ENCODE results near the gene DUSP7. TPM values are rescaled to one million over a fixed set of nuclear protein-coding genes. Genes with fewer than 3 reads are reported as not detected.

The DUSP7 gene
- total RNA-seq, 1 donor from 2014 or later = 2.4 TPM

DNA sequence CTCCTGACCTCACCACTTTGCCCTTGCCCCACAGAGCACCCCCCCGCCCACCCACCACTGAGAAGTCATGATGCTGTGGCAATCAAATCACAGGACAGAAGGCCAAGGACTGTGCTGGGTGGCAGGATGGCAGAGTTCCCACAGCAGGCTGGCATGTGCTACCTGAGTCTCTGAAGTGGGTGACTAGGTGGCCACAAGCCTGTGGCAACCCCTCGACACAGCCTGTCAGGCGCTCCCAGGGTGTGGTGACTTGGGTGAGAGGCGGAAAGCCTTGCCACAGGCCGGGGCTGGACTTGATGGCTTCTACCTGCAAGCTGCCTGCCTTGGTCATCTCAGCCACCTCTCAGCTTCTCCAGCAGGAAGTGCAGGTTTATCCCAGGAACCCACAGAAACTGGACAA lies 15.6 kb upstream of the DUSP7 start:
- Histone ChIP-seq H3K4me3 (no peak overlapping the region), H3K27ac (no peak overlapping the region), H3K9me3 (ENCODE audit: low read depth) (no peaks in the 10 kb centered on the region), H4K20me1 (ENCODE audit: low read depth) (no peaks in the 10 kb centered on the region), H2AFZ (replicated peaks) (no peak overlapping the region), H3K36me3 (no peaks in the 10 kb centered on the region), H3K4me2 (no peak overlapping the region), H3K4me1 (peaks cover 12% of the 10 kb centered on the region), H3K9ac (peak overlapping the region; percentile 27), H3F3A (ENCODE audit: low read depth) (no peaks in the 10 kb centered on the region), H3K79me2 (ENCODE audit: low read depth) (no peaks in the 10 kb centered on the region), H3K27me3 (no peaks in the 10 kb centered on the region)
- H3K27me3 Mint-ChIP-seq (ENCODE audit: insufficient read depth, low read depth) = peaks cover 7% of the 10 kb centered on the region
- no peak overlapping the region for H3K4me3 Mint-ChIP-seq
- no peak for DNase-seq (ENCODE audit: low spot score)
- H3K9me3 Mint-ChIP-seq = no peaks in the 10 kb centered on the region
- H3K27ac Mint-ChIP-seq = no peak overlapping the region
- TF ChIP-seq, protein P1, sequence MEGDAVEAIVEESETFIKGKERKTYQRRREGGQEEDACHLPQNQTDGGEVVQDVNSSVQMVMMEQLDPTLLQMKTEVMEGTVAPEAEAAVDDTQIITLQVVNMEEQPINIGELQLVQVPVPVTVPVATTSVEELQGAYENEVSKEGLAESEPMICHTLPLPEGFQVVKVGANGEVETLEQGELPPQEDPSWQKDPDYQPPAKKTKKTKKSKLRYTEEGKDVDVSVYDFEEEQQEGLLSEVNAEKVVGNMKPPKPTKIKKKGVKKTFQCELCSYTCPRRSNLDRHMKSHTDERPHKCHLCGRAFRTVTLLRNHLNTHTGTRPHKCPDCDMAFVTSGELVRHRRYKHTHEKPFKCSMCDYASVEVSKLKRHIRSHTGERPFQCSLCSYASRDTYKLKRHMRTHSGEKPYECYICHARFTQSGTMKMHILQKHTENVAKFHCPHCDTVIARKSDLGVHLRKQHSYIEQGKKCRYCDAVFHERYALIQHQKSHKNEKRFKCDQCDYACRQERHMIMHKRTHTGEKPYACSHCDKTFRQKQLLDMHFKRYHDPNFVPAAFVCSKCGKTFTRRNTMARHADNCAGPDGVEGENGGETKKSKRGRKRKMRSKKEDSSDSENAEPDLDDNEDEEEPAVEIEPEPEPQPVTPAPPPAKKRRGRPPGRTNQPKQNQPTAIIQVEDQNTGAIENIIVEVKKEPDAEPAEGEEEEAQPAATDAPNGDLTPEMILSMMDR (IDR thresholded peaks at IDR 0.05) = no peak
- TF ChIP-seq EZH2 (IDR thresholded peaks at IDR 0.05) (no peak), EZH2phosphoT487 (IDR thresholded peaks at IDR 0.05) (no peak)
- no peaks in the 10 kb centered on the region for H3K36me3 Mint-ChIP-seq
- H3K4me1 Mint-ChIP-seq = peaks cover 3% of the 10 kb centered on the region

DNA sequence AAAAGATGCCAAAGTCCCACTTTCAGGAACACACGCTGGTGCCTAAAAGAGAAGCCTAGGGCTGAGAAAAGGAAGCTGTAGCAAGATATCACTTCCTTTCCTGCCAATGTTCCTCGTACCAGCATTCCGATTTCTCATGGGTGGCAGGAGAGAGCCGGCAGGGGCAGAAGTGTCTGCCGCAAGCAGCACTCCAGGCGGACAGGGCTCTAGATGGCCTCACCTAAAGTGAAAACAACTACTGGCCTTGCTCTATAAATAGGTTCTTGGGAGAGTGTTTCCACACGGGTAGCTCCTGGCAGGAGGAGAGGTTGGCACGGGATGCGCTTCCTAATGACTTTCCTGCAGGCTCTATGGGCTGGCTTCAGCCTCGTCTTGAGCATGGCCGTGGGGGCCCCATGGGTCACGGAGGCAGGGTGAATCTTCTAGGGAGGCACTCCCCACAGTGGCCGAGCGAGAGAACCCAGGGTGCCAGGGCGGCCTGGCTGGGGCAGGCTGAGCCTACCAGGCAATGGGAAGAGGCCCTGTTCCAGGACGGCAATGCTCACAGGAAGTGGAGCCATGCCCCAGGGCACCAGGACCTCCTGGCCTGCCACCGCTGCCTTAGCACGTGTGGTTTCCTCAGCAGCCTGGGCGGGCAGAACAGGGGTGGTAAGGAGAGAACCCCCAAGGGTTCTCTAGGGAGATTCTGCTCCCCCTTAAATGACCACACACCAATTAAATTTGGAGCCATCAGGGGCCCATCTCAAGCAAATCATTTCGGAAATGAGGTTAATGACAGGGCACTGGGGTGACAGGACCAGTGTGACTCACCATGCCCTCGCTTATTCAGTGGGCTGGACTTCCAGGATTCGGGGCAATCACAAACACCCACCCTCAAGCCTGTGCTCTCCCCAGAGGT lies 14.6 kb upstream of the DUSP7 start:
- peaks cover 12% of the 10 kb centered on the region for H3K4me1 ChIP-seq
- H3K27ac ChIP-seq = no peak overlapping the region
- no peak overlapping the region for H2AFZ ChIP-seq (replicated peaks)
- no peaks in the 10 kb centered on the region for H3F3A ChIP-seq (ENCODE audit: low read depth)
- H3K36me3 ChIP-seq = no peaks in the 10 kb centered on the region
- H3K27me3 ChIP-seq = no peaks in the 10 kb centered on the region
- no peaks in the 10 kb centered on the region for H3K36me3 Mint-ChIP-seq
- TF ChIP-seq EZH2phosphoT487 (IDR thresholded peaks at IDR 0.05) = no peak
- TF ChIP-seq, protein P1 (IDR thresholded peaks at IDR 0.05) = no peak
- TF ChIP-seq EZH2 (IDR thresholded peaks at IDR 0.05) = no peak
- H3K9me3 Mint-ChIP-seq = no peaks in the 10 kb centered on the region
- no peak overlapping the region for H3K4me2 ChIP-seq
- H3K4me3 ChIP-seq = no peak overlapping the region
- H3K4me3 Mint-ChIP-seq = no peak overlapping the region
- H3K9ac ChIP-seq = no peak overlapping the region
- H3K9me3 ChIP-seq (ENCODE audit: low read depth) = no peaks in the 10 kb centered on the region
- H3K27ac Mint-ChIP-seq = no peak overlapping the region
- no peaks in the 10 kb centered on the region for H3K79me2 ChIP-seq (ENCODE audit: low read depth)
- peaks cover 7% of the 10 kb centered on the region for H3K27me3 Mint-ChIP-seq (ENCODE audit: insufficient read depth, low read depth)
- peaks cover 3% of the 10 kb centered on the region for H3K4me1 Mint-ChIP-seq
- DNase-seq (ENCODE audit: low spot score) = no peak
- no peaks in the 10 kb centered on the region for H4K20me1 ChIP-seq (ENCODE audit: low read depth)

DNA sequence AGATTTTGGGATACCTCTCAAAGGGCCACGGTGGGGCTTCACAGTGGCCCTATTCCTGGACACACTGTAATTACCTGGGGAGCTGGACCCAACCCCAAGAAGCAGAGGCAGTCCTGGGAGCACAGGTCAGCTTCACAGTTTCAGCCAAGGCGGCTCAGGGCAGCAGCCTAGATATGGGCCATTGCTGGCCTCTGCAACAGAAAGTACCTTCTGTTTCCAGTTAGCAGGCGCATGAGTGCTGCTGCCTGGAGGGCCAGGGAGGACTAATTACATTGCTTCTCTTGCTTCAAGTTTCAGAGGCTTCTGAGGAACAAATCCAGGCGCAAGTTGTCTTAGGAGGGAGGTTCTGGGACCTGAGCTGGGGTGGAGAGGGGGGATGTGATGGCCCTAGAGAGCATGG lies 13.5 kb upstream of the DUSP7 start:
- Mint-ChIP-seq H3K9me3 (no peaks in the 10 kb centered on the region), H3K4me3 (no peak overlapping the region), H3K27me3 (ENCODE audit: insufficient read depth, low read depth) (peaks cover 7% of the 10 kb centered on the region), H3K27ac (peak overlapping the region; percentile 46), H3K4me1 (peaks cover 3% of the 10 kb centered on the region), H3K36me3 (no peaks in the 10 kb centered on the region)
- Histone ChIP-seq H3K4me1 (peaks cover 12% of the 10 kb centered on the region), H3K27me3 (no peaks in the 10 kb centered on the region), H3K36me3 (no peaks in the 10 kb centered on the region), H3K79me2 (ENCODE audit: low read depth) (no peaks in the 10 kb centered on the region), H3F3A (ENCODE audit: low read depth) (no peaks in the 10 kb centered on the region), H4K20me1 (ENCODE audit: low read depth) (no peaks in the 10 kb centered on the region), H3K9ac (no peak overlapping the region), H3K27ac (peak overlapping the region; percentile 46), H2AFZ (replicated peaks) (no peak overlapping the region), H3K4me3 (no peak overlapping the region), H3K9me3 (ENCODE audit: low read depth) (no peaks in the 10 kb centered on the region), H3K4me2 (no peak overlapping the region)
- TF ChIP-seq EZH2 (IDR thresholded peaks at IDR 0.05) (no peak), EZH2phosphoT487 (IDR thresholded peaks at IDR 0.05) (no peak)
- TF ChIP-seq, protein P1 (IDR thresholded peaks at IDR 0.05) = no peak
- DNase-seq (ENCODE audit: low spot score) = no peak
